Spleen (tissue), 7 donors: ENCODE measurements around the gene UBE2L3.

Experiments
- CTCF ChIP-seq, 11 experiments: fragments of 200-600 bp in 7 of 11; fragments of 450-650 bp in 4 of 11; sonication (generic) in 4 of 11; IDR thresholded peaks in 8 of 11; conservative IDR thresholded peaks in 3 of 11; 1 replicate in 7 of 11; 2 replicates in 4 of 11; pipeline versions ENCODE4 v1.4.0 to v1.8.0; 2016 to 2021; ENCODE audit warnings: antibody characterized with exemption in 11 of 11, inconsistent platforms in 4 of 11, mild to moderate bottlenecking in 1 of 11
- POLR2A ChIP-seq, 3 donors: fragments of 450-650 bp; IDR thresholded peaks; one replicate each; pipeline ENCODE4 v1.5.1; 2017; ENCODE audit warnings: antibody characterized with exemption in 3 of 3, mild to moderate bottlenecking in 1 of 3
- POLR2AphosphoS5 ChIP-seq, 3 donors: sonication (generic); formaldehyde crosslinking; IDR thresholded peaks; one replicate each; pipeline ENCODE4 v1.5.1; 2017; ENCODE audit warnings: antibody characterized with exemption in 3 of 3
- donor health status: DM: no; HTN: no; CAD: no; lungs with moderate emphysema.
- donor health status: DM: no; HTN: no; CAD: no.
- donor health status: DM: no; HTN: no; CAD: no.

GRCh38 chr22:21643533-21644357 is 76.2 kb downstream of the UBE2L3 start:
- TF ChIP-seq CTCF (IDR thresholded peaks at IDR 0.05 in 8 of 11, conservative IDR thresholded peaks at IDR 0.05 in 3 of 11) (no peak), POLR2A (IDR thresholded peaks at IDR 0.05) (no peak), POLR2AphosphoS5 (IDR thresholded peaks at IDR 0.05) (no peak)
